Measurements from ENCODE around the gene SPATC1L. TPM values are rescaled to one million over a fixed set of nuclear protein-coding genes. Genes with fewer than 3 reads are reported as not detected.

The SPATC1L gene
- total and polyA plus RNA-seq, 2 donors (not counting 3 experiments of a cell fraction or from before 2014, with no cell fraction given): 11.5 to 15.3 TPM

DNA sequence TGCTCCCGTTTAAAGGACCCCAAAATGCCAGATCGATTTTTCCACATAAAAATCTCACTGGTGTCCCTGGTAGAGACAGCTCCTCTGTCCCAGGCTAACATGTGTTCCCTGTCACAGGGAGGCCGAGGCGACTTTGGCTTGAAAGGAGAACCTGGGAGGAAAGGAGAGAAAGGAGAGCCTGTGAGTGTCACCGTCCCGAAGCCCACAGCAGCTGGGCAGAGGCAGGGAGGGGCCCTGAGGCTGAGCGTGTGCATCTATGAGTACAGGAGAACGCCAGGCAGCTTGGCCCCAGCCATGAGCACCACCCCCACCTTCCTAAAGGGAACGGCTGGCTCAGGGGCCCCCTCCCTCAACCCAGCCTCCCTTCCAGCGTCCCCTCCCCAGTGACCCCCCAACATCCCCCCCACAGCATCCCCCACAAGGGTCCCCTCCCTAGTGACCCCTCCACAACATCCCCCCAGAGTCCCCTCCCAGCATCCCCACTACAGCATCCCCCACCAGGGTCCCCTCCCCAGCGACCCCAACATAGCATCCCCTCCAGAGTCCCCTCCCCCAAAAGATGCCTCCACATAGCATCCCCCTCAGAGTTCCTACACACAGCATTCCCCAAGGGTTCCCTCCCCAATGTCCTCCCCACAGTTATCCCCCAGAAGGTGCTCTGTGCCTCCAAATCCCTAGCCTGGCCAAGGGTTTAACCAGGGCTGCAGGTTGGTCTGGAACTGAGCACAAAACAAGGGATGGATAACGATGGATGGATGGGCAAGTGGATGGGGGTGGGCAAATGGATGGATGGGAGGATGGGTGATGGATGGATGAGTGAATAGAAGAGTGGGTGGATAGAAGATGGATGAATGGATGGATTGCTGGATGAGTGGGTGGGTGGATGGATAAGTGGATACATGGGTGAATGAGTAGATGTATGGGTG, 61.2 kb downstream of the SPATC1L start:
- no peaks in the 10 kb centered on the region for H4K20me1 ChIP-seq (replicated peaks; ENCODE audit: control insufficient read depth, extremely low read depth, insufficient read depth, low read length)
- H3K9me1 ChIP-seq (replicated peaks; ENCODE audit: control insufficient read depth, extremely low read depth, insufficient read depth, low read length): no peaks in the 10 kb centered on the region
- H3K27me3 ChIP-seq (ENCODE audit: control insufficient read depth in 2 of 2, insufficient read depth in 2 of 2, low read length in 2 of 2): no peaks in the 10 kb centered on the region
- ChIA-PET CTCF (interaction anchor here (0.8 kb wide), 1 partner anchor 42 kb away, joined by 3 read pairs; no protein-coding TSS in a partner anchor), POLR2A (no interaction called here)
- H3K79me2 ChIP-seq (ENCODE audit: control insufficient read depth, insufficient read depth, low read length): no peaks in the 10 kb centered on the region
- no peak overlapping the region for H2AFZ ChIP-seq (ENCODE audit: low read depth, low read length)
- no peak overlapping the region for H3K27ac ChIP-seq (ENCODE audit: insufficient read depth, low read depth, low read length)
- H3K9me3 ChIP-seq (replicated peaks; ENCODE audit: control insufficient read depth, insufficient read depth, low read length): no peaks in the 10 kb centered on the region
- no peaks in the 10 kb centered on the region for H3K36me3 ChIP-seq (ENCODE audit: control insufficient read depth in 2 of 2, extremely low read depth in 1 of 2, insufficient read depth in 2 of 2, low read length in 2 of 2)
- FAIRE-seq (no peak), DNase-seq (ENCODE audit: low read depth, low spot score) (no peak)
- H3K4me1 ChIP-seq (ENCODE audit: control insufficient read depth, extremely low read depth, insufficient read depth, low read length): no peaks in the 10 kb centered on the region
- BruUV-seq (replicated peaks): no TSS peak
- TF ChIP-seq CTCF (IDR thresholded peaks at IDR 0.05; ENCODE audit: extremely low read depth in 1 of 2, insufficient read depth in 1 of 2, low read depth in 1 of 2, low read length in 2 of 2): no peak
- TF ChIP-seq POLR2A (IDR thresholded peaks at IDR 0.05; ENCODE audit: low read depth, low read length): no peak
- TF ChIP-seq POLR2AphosphoS5 (IDR thresholded peaks at IDR 0.05; ENCODE audit: insufficient read depth, low read depth, low read length): no peak
- TF ChIP-seq GATA2 (IDR thresholded peaks at IDR 0.05; ENCODE audit: insufficient read depth, insufficient read length, low read depth, low read length): no peak
- TF ChIP-seq FOS (IDR thresholded peaks at IDR 0.05; ENCODE audit: borderline replicate concordance, insufficient read depth, low read length): no peak
- TF ChIP-seq EZH2 (IDR thresholded peaks at IDR 0.05; ENCODE audit: borderline replicate concordance, low read depth, low read length, severe bottlenecking): no peak
- TF ChIP-seq JUN (IDR thresholded peaks at IDR 0.05; ENCODE audit: borderline replicate concordance, insufficient read depth, insufficient read length, low read depth): no peak
- no peak for TF ChIP-seq MAX (IDR thresholded peaks at IDR 0.05; ENCODE audit: insufficient read depth, insufficient read length)
- TF ChIP-seq MYC (IDR thresholded peaks at IDR 0.05; ENCODE audit: low read depth, low read length): no peak
- no peak overlapping the region for H3K9ac ChIP-seq (replicated peaks; ENCODE audit: extremely low read depth, insufficient read depth, low read length)
- no peak overlapping the region for H3K4me2 ChIP-seq (ENCODE audit: insufficient read depth, low read length)
- dilution Hi-C loops (cut with MboI; ENCODE audit: extremely low pct_ligation_motif_present, low sequenced_read_pairs): no loop called here
- intact Hi-C loops (cut with micrococcal nuclease): no loop called here
- H3K4me3 ChIP-seq (replicated peaks in 1 of 3; ENCODE audit: insufficient read depth in 1 of 3, low read depth in 1 of 3, low read length in 3 of 3): no peak overlapping the region
